ENCODE measurements around the gene TWF2. TPM values are rescaled to one million over a fixed set of nuclear protein-coding genes. Genes with fewer than 3 reads are reported as not detected.

Gene TWF2
- total RNA-seq, 5 donors from 2014 or later (not counting 1 experiment from before 2014, with no cell fraction given) = 49.8 to 99.9 (median 88.3) TPM

DNA sequence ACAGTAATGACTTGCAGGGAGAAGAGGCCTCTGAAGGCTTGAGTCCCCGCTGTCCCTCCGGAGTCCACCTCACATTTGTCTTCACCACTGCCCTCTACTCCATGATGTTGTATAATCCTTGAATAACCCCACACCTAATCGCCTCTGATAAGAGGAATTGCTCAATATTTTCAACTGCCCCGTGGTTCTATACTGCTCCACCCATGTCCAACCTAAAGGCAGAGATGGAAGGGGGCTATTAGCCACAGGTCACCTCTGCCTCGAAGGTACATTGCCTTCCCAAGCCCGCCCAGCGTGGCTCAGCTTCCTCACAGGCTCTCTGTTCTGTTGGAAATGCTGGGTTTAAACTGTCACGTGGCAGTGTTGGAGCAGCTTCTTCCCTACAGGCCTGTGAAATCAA is 26.0 kb downstream of the TWF2 start:
- Mint-ChIP-seq H3K27me3 (no peaks in the 10 kb centered on the region), H3K4me3 (no peak overlapping the region), H3K27ac (no peak overlapping the region), H3K4me1 (peaks cover 27 to 35% (median 27%) of the 10 kb centered on the region in 3 donors), H3K9me3 (no peaks in the 10 kb centered on the region), H3K36me3 (peaks cover 60% of the 10 kb centered on the region)
- DNase-seq (no peak), ATAC-seq (replicated peaks in 1 of 4) (no peak)
- H3K36me3 ChIP-seq (ENCODE audit: control insufficient read depth in 2 of 2, extremely low read depth in 1 of 2, insufficient read depth in 1 of 2, low read length in 1 of 2) = peaks cover 14 to 70% of the 10 kb centered on the region in 2 donors
- peaks cover 16 to 30% of the 10 kb centered on the region in 2 experiments for H3K4me1 ChIP-seq (ENCODE audit: control insufficient read depth in 1 of 2, extremely low read depth in 1 of 2, insufficient read depth in 2 of 2, low read length in 2 of 2)
- no CpG with 5 or more reads among the region's 8 CpGs for WGBS (ENCODE audit: insufficient coverage)
- H3K4me3 ChIP-seq (ENCODE audit: control insufficient read depth in 1 of 2, extremely low read depth in 1 of 2, low read length in 1 of 2) = no peak overlapping the region
- H3K27me3 ChIP-seq (replicated peaks in 1 of 2; ENCODE audit: control insufficient read depth in 2 of 2, extremely low read depth in 1 of 2, insufficient read depth in 2 of 2, low read length in 1 of 2) = no peaks in the 10 kb centered on the region
- POLR2A ChIA-PET = no interaction called here
- H3K27ac ChIP-seq (ENCODE audit: low read length) = no peak overlapping the region
- H3K9me3 ChIP-seq = no peaks in the 10 kb centered on the region
- CTCF ChIA-PET = no interaction called here

DNA sequence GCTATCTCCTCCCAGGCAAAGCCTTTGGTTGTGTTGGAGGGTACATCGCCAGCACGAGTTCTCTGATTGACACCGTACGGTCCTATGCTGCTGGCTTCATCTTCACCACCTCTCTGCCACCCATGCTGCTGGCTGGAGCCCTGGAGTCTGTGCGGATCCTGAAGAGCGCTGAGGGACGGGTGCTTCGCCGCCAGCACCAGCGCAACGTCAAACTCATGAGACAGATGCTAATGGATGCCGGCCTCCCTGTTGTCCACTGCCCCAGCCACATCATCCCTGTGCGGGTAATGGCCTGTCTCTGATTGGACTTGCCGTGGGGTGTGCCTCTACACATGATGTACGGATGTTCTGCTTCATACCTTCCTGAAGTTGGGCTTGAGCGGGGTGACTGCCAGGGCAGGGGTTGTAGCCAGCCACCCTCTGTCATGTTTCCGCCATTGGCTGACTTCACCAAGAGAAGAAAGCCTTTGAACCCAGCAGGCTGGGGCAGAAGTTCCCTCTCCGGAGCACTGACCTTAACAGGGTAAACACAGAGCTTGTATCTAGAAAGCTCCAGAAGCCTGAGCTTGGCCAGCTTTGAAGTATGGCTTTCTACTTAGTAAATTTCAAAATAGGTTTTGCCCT is 27.6 kb downstream of the TWF2 start:
- Mint-ChIP-seq H3K4me3 (no peak overlapping the region), H3K27me3 (no peaks in the 10 kb centered on the region), H3K4me1 (peaks cover 10 to 19% (median 11%) of the 10 kb centered on the region in 3 donors), H3K27ac (no peak overlapping the region), H3K9me3 (no peaks in the 10 kb centered on the region), H3K36me3 (peaks cover 66% of the 10 kb centered on the region)
- Histone ChIP-seq H3K4me1 (ENCODE audit: control insufficient read depth in 1 of 2, extremely low read depth in 1 of 2, insufficient read depth in 2 of 2, low read length in 2 of 2) (peaks cover under 1 to 14% of the 10 kb centered on the region in 2 experiments), H3K36me3 (ENCODE audit: control insufficient read depth in 2 of 2, extremely low read depth in 1 of 2, insufficient read depth in 1 of 2, low read length in 1 of 2) (peaks cover 14 to 83% of the 10 kb centered on the region in 2 donors), H3K27ac (ENCODE audit: low read length) (no peak overlapping the region), H3K27me3 (replicated peaks in 1 of 2; ENCODE audit: control insufficient read depth in 2 of 2, extremely low read depth in 1 of 2, insufficient read depth in 2 of 2, low read length in 1 of 2) (no peaks in the 10 kb centered on the region), H3K4me3 (ENCODE audit: control insufficient read depth in 1 of 2, extremely low read depth in 1 of 2, low read length in 1 of 2) (no peak overlapping the region), H3K9me3 (no peaks in the 10 kb centered on the region)
- ATAC-seq (replicated peaks in 1 of 4) (no peak), DNase-seq (no peak)
- 98% methylated on average over 16 of the region's 18 CpGs for WGBS (ENCODE audit: insufficient coverage)
- POLR2A ChIA-PET = no interaction called here
- CTCF ChIA-PET = interaction anchor here in 1 of 2 donors (1.2 kb wide), 1 partner anchor 9 kb away, joined by 4 read pairs; no protein-coding TSS in a partner anchor

DNA sequence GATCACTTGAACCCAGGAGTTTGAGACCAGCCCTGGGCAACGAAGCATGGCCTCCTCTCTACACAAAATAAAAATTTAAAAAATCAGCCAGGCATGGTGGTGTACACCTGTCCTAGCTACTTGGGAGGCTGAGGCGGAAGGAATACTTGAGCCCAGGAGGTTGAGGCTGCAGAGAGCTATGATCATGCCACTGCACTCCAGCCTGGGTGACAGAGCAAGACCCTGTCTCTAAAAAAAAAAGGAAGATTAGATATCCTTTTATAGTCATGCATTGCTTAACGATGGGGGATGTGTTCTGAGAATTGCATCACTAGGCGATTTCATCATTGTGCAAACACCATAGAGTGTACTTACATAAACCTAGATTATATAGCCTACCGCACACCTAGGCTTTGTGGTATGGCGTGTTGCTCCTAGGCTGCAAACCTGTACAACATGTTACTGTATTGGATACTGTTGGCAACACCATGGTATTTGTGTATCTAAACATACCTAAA is 28.4 kb downstream of the TWF2 start:
- Mint-ChIP-seq H3K36me3 (peaks cover 73% of the 10 kb centered on the region), H3K9me3 (no peaks in the 10 kb centered on the region), H3K4me1 (peaks cover 5 to 12% (median 6%) of the 10 kb centered on the region in 3 donors), H3K27me3 (no peaks in the 10 kb centered on the region), H3K4me3 (no peak overlapping the region), H3K27ac (no peak overlapping the region)
- Histone ChIP-seq H3K4me1 (ENCODE audit: control insufficient read depth in 1 of 2, extremely low read depth in 1 of 2, insufficient read depth in 2 of 2, low read length in 2 of 2) (peaks cover 0 to 6% of the 10 kb centered on the region in 2 experiments), H3K4me3 (ENCODE audit: control insufficient read depth in 1 of 2, extremely low read depth in 1 of 2, low read length in 1 of 2) (no peak overlapping the region), H3K9me3 (no peaks in the 10 kb centered on the region), H3K36me3 (ENCODE audit: control insufficient read depth in 2 of 2, extremely low read depth in 1 of 2, insufficient read depth in 1 of 2, low read length in 1 of 2) (peaks cover 17 to 91% of the 10 kb centered on the region in 2 donors), H3K27ac (ENCODE audit: low read length) (no peak overlapping the region), H3K27me3 (replicated peaks in 1 of 2; ENCODE audit: control insufficient read depth in 2 of 2, extremely low read depth in 1 of 2, insufficient read depth in 2 of 2, low read length in 1 of 2) (no peaks in the 10 kb centered on the region)
- ChIA-PET POLR2A (no interaction called here), CTCF (interaction anchor here in 1 of 2 donors (0.6 to 0.7 kb wide), 2 partner anchors 10 kb away, joined by 3 to 4 read pairs; no protein-coding TSS in a partner anchor)
- 100% methylated on average over 1 of the region's 6 CpGs for WGBS (ENCODE audit: insufficient coverage)
- no peak for DNase-seq
- no peak for ATAC-seq (replicated peaks in 1 of 4)

DNA sequence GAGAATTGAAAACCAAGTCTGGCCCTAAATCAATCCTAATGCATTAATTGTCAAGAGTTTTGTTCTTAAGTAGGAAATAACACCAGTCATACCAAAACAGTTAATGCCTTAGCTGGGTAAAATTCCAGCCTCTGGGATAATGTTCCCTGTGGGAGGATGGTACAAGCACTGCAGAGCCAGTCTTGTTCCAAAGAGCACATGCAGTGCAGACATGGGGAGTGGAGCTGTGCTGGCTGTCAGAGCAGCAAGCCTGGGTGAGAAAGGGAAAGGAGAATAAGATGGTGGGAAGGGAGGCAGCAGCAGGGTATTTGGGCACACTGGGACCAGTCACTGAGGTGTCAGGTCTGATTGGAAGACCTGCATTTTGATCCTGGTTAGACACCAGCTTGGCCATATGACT is 28.9 kb downstream of the TWF2 start:
- no peak for ATAC-seq (replicated peaks in 1 of 4)
- peaks cover 0 to 2% of the 10 kb centered on the region in 2 experiments for H3K4me1 ChIP-seq (ENCODE audit: control insufficient read depth in 1 of 2, extremely low read depth in 1 of 2, insufficient read depth in 2 of 2, low read length in 2 of 2)
- CTCF ChIA-PET = interaction anchor here (0.6 to 0.7 kb wide), 3 partner anchors 9 to 235 kb away, joined by 3 to 4 read pairs (median 3); no protein-coding TSS in a partner anchor

DNA sequence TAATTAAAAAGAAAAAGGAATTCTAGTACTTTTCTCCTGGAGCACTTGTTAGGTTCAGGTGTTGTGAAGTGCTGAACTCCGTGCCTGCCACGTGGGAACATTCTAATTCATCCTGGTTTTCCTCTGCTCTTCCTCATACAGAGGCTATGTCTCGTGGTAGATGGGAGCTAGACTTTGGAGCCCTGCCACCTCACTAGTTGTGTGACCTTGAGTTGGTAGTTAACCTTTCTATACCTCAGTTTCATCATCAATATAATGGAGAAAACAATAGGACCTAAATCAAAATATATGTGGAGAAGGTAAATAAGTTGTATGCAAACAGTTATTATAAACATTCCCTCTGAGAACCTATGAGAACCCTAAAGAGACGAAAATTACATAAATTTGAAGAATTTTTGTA is 30.4 kb downstream of the TWF2 start:
- no peak overlapping the region for H3K4me3 ChIP-seq (ENCODE audit: control insufficient read depth in 1 of 2, extremely low read depth in 1 of 2, low read length in 1 of 2)
- ATAC-seq (replicated peaks in 1 of 4) (no peak), DNase-seq (no peak)
- Mint-ChIP-seq H3K36me3 (peaks cover 73% of the 10 kb centered on the region), H3K4me1 (peaks cover 0 to 5% (median under 1%) of the 10 kb centered on the region in 3 donors), H3K27ac (no peak overlapping the region), H3K4me3 (no peak overlapping the region), H3K9me3 (no peaks in the 10 kb centered on the region), H3K27me3 (no peaks in the 10 kb centered on the region)
- ChIA-PET CTCF (interaction anchor here in 1 of 2 donors (2.1 kb wide), 1 partner anchor 12 kb away, joined by 11 read pairs; no protein-coding TSS in a partner anchor), POLR2A (interaction anchor here in 1 of 2 donors (0.5 kb wide), 1 partner anchor 259 kb away, joined by 4 read pairs; no protein-coding TSS in a partner anchor)
- H3K4me1 ChIP-seq (ENCODE audit: control insufficient read depth in 1 of 2, extremely low read depth in 1 of 2, insufficient read depth in 2 of 2, low read length in 2 of 2) = no peaks in the 10 kb centered on the region
- H3K36me3 ChIP-seq (ENCODE audit: control insufficient read depth in 2 of 2, extremely low read depth in 1 of 2, insufficient read depth in 1 of 2, low read length in 1 of 2) = peaks cover 24 to 92% of the 10 kb centered on the region in 2 donors
- no peak overlapping the region for H3K27ac ChIP-seq (ENCODE audit: low read length)
- H3K27me3 ChIP-seq (replicated peaks in 1 of 2; ENCODE audit: control insufficient read depth in 2 of 2, extremely low read depth in 1 of 2, insufficient read depth in 2 of 2, low read length in 1 of 2) = no peaks in the 10 kb centered on the region
- no CpG with 5 or more reads among the region's 4 CpGs for WGBS (ENCODE audit: insufficient coverage)
- H3K9me3 ChIP-seq = no peaks in the 10 kb centered on the region

More for the DNA sequence above, 28.9 kb downstream of the TWF2 start:
- Mint-ChIP-seq H3K9me3 (no peaks in the 10 kb centered on the region), H3K4me3 (no peak overlapping the region), H3K27ac (peak overlapping the region in 1 of 2 donors; percentile 47), H3K27me3 (no peaks in the 10 kb centered on the region), H3K36me3 (peaks cover 73% of the 10 kb centered on the region), H3K4me1 (peaks cover 0 to 6% (median 5%) of the 10 kb centered on the region in 3 donors)
- DNase-seq = no peak
- no peak overlapping the region for H3K4me3 ChIP-seq (ENCODE audit: control insufficient read depth in 1 of 2, extremely low read depth in 1 of 2, low read length in 1 of 2)
- POLR2A ChIA-PET = no interaction called here
- H3K27ac ChIP-seq (ENCODE audit: low read length) = no peak overlapping the region
- no peaks in the 10 kb centered on the region for H3K9me3 ChIP-seq
- H3K36me3 ChIP-seq (ENCODE audit: control insufficient read depth in 2 of 2, extremely low read depth in 1 of 2, insufficient read depth in 1 of 2, low read length in 1 of 2) = peaks cover 19 to 92% of the 10 kb centered on the region in 2 donors
- no peaks in the 10 kb centered on the region for H3K27me3 ChIP-seq (replicated peaks in 1 of 2; ENCODE audit: control insufficient read depth in 2 of 2, extremely low read depth in 1 of 2, insufficient read depth in 2 of 2, low read length in 1 of 2)

DNA sequence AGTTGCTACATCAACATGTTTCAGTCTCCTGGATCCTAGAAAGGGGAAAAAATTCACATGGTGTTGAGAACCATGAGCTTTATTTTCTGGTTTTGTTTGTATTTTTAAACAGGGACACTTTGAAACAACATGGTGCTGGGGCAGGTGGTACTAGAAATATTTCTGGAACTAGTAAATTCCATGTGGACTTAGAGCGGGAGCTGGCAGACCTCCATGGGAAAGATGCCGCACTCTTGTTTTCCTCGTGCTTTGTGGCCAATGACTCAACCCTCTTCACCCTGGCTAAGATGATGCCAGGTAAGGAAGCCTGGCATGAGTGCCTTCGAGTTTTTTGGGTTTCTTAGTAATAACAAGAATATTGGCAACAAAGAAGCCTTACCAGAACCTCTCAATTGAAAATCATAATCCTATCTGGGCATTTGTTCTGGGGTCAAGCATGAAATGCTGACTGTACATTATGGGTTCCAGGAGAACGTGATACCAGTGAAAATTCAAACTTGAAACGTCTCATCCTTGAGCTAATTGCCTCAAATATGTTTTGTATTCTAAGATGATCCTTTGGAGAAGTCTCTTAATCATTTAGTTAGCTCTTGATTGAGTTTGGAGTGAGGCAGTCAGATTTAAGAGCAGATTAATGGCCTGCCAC is 33.1 kb downstream of the TWF2 start:
- Mint-ChIP-seq H3K36me3 (peaks cover 71% of the 10 kb centered on the region), H3K4me3 (no peak overlapping the region), H3K27me3 (no peaks in the 10 kb centered on the region), H3K27ac (no peak overlapping the region), H3K4me1 (peaks cover 4 to 23% (median 18%) of the 10 kb centered on the region in 3 donors), H3K9me3 (no peaks in the 10 kb centered on the region)
- Histone ChIP-seq H3K9me3 (no peaks in the 10 kb centered on the region), H3K4me3 (ENCODE audit: control insufficient read depth in 1 of 2, extremely low read depth in 1 of 2, low read length in 1 of 2) (no peak overlapping the region), H3K27ac (ENCODE audit: low read length) (no peak overlapping the region), H3K27me3 (replicated peaks in 1 of 2; ENCODE audit: control insufficient read depth in 2 of 2, extremely low read depth in 1 of 2, insufficient read depth in 2 of 2, low read length in 1 of 2) (no peaks in the 10 kb centered on the region), H3K36me3 (ENCODE audit: control insufficient read depth in 2 of 2, extremely low read depth in 1 of 2, insufficient read depth in 1 of 2, low read length in 1 of 2) (peaks cover 17 to 93% of the 10 kb centered on the region in 2 donors), H3K4me1 (ENCODE audit: control insufficient read depth in 1 of 2, extremely low read depth in 1 of 2, insufficient read depth in 2 of 2, low read length in 2 of 2) (peaks cover 0 to 3% of the 10 kb centered on the region in 2 experiments)
- CTCF ChIA-PET = interaction anchor here (0.6 kb wide), 2 partner anchors 14 to 46 kb away, joined by 3 read pairs; no protein-coding TSS in a partner anchor
- DNase-seq = no peak
- no peak for ATAC-seq (replicated peaks in 1 of 4)
- POLR2A ChIA-PET = no interaction called here
- WGBS (ENCODE audit: insufficient coverage) = 95% methylated on average over 4 of the region's 6 CpGs
